Nephron progenitor cell (in vitro differentiated cells): ENCODE data around the gene SKOR2.
"Not testable (repeated sequence)": the region's sequence is repeated elsewhere in the genome, so short reads cannot be mapped to it uniquely, and the experiment has no call there.

Experiments
- DNase-seq: peaks from one replicate; pipeline ENCODE4 v3.0.0; 2021
- H3K27ac Mint-ChIP-seq: 2 replicates; pipeline ENCODE4 v1.8.0; 2021; ENCODE audit warnings: mild to moderate bottlenecking, moderate library complexity, mixed read lengths
- H3K27me3 Mint-ChIP-seq: 2 replicates; pipeline ENCODE4 v1.8.0; 2021; ENCODE audit warnings: mild to moderate bottlenecking, low read depth, mixed read lengths; ENCODE audit not compliant: poor library complexity
- H3K36me3 Mint-ChIP-seq: 2 replicates; pipeline ENCODE4 v1.8.0; 2021; ENCODE audit warnings: low read depth, mixed read lengths
- H3K4me1 Mint-ChIP-seq: 2 replicates; pipeline ENCODE4 v1.8.0; 2021; ENCODE audit warnings: mixed read lengths
- H3K4me3 Mint-ChIP-seq: 2 replicates; pipeline ENCODE4 v1.8.0; 2021; ENCODE audit warnings: mild to moderate bottlenecking, moderate library complexity, mixed read lengths
- H3K9me3 Mint-ChIP-seq: 2 replicates; pipeline ENCODE4 v1.8.0; 2021; ENCODE audit warnings: mild to moderate bottlenecking, moderate library complexity, mixed read lengths
- CTCF ChIP-seq: fragments of 200-600 bp; sonication (generic); IDR thresholded peaks from 2 replicates; pipeline ENCODE4 v1.5.0; 2021; ENCODE audit warnings: antibody characterized with exemption

Gene SKOR2

DNA sequence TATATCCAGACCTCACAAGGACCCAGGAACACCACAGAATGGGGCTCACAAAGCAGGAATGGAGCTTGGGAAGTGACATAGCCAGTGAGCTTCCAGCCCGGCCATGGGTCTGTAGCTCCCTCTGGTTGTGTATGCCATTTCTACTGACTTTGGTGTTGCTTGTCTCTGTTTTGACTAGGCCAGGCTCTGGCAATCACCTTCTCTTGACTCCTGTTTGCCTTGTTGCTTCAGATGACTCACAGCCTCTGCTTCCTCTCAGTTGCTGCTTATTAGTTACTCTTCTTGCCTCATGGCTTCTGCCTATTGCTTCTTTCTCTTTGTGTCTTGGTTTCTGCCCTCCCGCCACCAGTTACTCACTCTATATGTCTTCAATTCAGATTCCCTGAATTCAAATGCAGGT, 59.5 kb downstream of the SKOR2 start:
- no peaks in the 10 kb centered on the region for H3K9me3 Mint-ChIP-seq
- peaks cover 37% of the 10 kb centered on the region for H3K27me3 Mint-ChIP-seq
- no peak for TF ChIP-seq CTCF
- H3K36me3 Mint-ChIP-seq, result no peaks in the 10 kb centered on the region
- no peak overlapping the region for H3K4me3 Mint-ChIP-seq
- DNase-seq, result no peak
- peaks cover 9% of the 10 kb centered on the region for H3K4me1 Mint-ChIP-seq
- no peak overlapping the region for H3K27ac Mint-ChIP-seq

DNA sequence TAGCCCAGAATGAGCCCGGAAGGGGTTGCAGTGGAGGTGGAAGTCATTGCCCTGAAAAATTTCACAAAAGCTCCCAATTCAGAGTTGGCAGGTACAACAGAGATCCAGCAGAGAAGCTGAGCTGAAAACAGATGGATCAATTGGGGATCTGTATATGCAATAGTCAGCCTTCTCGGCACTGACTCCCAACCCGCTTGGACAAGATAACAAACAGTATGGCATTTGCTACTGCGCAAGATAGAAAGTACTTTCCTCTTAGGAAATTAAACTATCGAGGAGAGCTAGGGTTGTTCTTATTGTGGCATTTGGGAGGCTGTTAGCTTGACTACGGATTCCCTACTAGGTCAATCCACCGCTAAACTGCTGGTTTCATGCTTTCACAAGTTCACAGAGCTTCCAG, 63.7 kb downstream of the SKOR2 start:
- TF ChIP-seq CTCF, result no peak
- no peak for DNase-seq
- peaks cover 32% of the 10 kb centered on the region for H3K9me3 Mint-ChIP-seq
- no peaks in the 10 kb centered on the region for H3K36me3 Mint-ChIP-seq
- peaks cover 23% of the 10 kb centered on the region for H3K27me3 Mint-ChIP-seq
- H3K4me3 Mint-ChIP-seq, result no peak overlapping the region
- no peak overlapping the region for H3K27ac Mint-ChIP-seq
- no peaks in the 10 kb centered on the region for H3K4me1 Mint-ChIP-seq

DNA sequence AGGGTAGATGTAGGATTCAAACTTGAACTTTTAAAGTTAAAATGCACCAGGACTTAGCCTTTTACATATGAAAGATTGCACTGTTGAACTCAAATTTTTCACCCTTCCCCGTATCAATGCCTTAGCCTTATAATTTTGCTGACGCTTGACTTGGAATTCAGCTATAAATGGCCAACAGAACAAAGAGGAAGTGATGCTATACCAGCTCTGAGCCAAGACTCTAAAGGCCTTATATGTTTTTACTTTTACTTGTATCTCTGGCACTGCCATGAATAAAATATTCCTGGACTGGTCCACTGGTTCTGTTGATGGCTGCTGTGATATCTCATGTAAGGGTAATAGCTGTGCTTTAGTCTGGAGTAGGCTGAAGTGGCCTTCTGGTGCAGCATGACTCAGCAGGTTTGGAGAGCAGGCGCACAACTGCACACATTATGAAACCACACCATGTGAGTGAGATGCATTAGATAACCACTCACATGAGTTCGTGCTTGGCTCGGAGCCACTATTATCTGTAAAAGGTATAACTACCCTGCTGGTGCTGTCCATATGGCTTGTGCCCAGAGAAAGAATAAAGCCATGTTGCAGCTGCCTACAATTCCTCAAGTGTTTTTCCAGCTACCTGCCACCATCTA, 66.9 kb downstream of the SKOR2 start:
- peaks cover 27% of the 10 kb centered on the region for H3K27me3 Mint-ChIP-seq
- no peaks in the 10 kb centered on the region for H3K36me3 Mint-ChIP-seq
- H3K27ac Mint-ChIP-seq, result no peak overlapping the region
- H3K9me3 Mint-ChIP-seq, result peaks cover 43% of the 10 kb centered on the region
- no peak for DNase-seq
- no peak overlapping the region for H3K4me3 Mint-ChIP-seq
- TF ChIP-seq CTCF, result no peak
- no peaks in the 10 kb centered on the region for H3K4me1 Mint-ChIP-seq

DNA sequence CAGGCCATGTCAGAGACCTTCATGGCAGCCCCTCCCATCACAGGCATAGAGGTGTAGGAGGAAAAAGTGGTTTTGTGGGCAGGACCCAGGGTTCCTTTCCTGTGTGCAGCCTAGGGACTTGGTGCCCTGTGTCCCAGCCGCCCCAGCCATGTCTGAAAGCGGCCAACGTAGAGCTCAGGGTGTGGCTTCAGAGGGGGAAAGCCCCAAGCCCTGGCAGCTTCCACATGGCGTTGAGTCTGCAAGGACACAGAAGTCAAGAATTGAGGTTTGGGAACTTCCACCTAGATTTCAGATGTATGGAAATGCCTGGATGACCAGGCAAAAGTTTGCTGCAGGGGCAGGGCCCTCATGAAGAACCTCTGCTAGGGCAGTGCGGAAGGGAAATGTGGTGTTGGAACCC, 69.3 kb downstream of the SKOR2 start:
- not testable (repeated sequence) for H3K4me3 Mint-ChIP-seq, H3K27ac Mint-ChIP-seq, H3K36me3 Mint-ChIP-seq, H3K4me1 Mint-ChIP-seq, DNase-seq
- peaks cover 34% of the 10 kb centered on the region for H3K27me3 Mint-ChIP-seq
- H3K9me3 Mint-ChIP-seq, result peaks cover 43% of the 10 kb centered on the region

GRCh38 chr18:47180765-47181164, 70.7 kb downstream of the SKOR2 start:
- Mint-ChIP-seq H3K4me3 (no peak overlapping the region), H3K9me3 (peaks cover 38% of the 10 kb centered on the region), H3K27me3 (peaks cover 35% of the 10 kb centered on the region), H3K4me1 (no peaks in the 10 kb centered on the region), H3K36me3 (no peaks in the 10 kb centered on the region), H3K27ac (no peak overlapping the region)
- no peak for TF ChIP-seq CTCF
- DNase-seq, result no peak

- Mint-ChIP-seq H3K4me3 (no peak overlapping the region), H3K9me3 (peaks cover 25% of the 10 kb centered on the region), H3K27ac (no peak overlapping the region), H3K36me3 (no peaks in the 10 kb centered on the region), H3K27me3 (peaks cover 35% of the 10 kb centered on the region), H3K4me1 (no peaks in the 10 kb centered on the region)
- no peak for TF ChIP-seq CTCF
- no peak for DNase-seq
Measured at GRCh38 chr18:47179520-47179919, 71.9 kb downstream of the SKOR2 start.
